ENCODE results near the gene BCAS3.

DNA sequence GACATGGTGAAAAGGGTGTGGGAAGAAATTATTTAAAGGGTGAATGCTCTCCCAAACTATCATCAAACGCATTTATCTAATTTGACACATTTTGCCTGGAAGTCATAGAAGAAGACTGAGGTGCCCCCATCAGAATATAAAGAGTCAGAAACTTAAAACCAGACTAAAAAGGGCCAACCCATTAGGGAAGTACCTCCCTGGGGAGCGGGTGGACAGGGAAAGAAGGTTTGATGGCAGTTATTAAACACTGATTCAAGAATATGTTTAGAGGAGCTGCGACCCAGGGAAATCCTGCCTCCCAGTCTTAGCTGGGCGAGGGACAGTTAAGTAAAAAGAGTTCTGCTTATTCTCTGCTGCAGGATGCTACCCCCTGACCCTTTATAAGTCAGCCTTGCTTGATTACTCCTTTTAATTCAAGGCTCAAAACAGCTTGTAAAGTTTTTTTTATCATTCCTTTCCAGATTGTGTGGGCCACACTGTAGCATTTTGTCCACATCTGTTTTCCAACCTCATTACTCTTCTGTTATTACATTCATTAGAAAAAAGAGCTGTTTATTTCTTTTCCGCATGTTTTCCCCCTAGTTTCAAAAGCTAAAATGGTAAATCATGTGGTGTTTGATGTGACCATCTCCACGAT is 583.5 kb downstream of the BCAS3 start:
- TF ChIP-seq, protein P1, sequence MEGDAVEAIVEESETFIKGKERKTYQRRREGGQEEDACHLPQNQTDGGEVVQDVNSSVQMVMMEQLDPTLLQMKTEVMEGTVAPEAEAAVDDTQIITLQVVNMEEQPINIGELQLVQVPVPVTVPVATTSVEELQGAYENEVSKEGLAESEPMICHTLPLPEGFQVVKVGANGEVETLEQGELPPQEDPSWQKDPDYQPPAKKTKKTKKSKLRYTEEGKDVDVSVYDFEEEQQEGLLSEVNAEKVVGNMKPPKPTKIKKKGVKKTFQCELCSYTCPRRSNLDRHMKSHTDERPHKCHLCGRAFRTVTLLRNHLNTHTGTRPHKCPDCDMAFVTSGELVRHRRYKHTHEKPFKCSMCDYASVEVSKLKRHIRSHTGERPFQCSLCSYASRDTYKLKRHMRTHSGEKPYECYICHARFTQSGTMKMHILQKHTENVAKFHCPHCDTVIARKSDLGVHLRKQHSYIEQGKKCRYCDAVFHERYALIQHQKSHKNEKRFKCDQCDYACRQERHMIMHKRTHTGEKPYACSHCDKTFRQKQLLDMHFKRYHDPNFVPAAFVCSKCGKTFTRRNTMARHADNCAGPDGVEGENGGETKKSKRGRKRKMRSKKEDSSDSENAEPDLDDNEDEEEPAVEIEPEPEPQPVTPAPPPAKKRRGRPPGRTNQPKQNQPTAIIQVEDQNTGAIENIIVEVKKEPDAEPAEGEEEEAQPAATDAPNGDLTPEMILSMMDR (IDR thresholded peaks at IDR 0.05; ENCODE audit: low read depth, low read length, missing input control): no peak
- TF ChIP-seq, protein P2, sequence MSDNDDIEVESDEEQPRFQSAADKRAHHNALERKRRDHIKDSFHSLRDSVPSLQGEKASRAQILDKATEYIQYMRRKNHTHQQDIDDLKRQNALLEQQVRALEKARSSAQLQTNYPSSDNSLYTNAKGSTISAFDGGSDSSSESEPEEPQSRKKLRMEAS (IDR thresholded peaks at IDR 0.05): no peak
- TF ChIP-seq RXRA (IDR thresholded peaks at IDR 0.05): no peak
- TF ChIP-seq RAD21 (IDR thresholded peaks at IDR 0.05): no peak
- no peak for TF ChIP-seq TAF1 (conservative IDR thresholded peaks at IDR 0.05)
- TF ChIP-seq SP1 (IDR thresholded peaks at IDR 0.05): no peak
- TF ChIP-seq YY1 (IDR thresholded peaks at IDR 0.05): no peak
- TF ChIP-seq, protein P3, sequence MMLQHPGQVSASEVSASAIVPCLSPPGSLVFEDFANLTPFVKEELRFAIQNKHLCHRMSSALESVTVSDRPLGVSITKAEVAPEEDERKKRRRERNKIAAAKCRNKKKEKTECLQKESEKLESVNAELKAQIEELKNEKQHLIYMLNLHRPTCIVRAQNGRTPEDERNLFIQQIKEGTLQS (IDR thresholded peaks at IDR 0.05): no peak
- TF ChIP-seq, protein P4, sequence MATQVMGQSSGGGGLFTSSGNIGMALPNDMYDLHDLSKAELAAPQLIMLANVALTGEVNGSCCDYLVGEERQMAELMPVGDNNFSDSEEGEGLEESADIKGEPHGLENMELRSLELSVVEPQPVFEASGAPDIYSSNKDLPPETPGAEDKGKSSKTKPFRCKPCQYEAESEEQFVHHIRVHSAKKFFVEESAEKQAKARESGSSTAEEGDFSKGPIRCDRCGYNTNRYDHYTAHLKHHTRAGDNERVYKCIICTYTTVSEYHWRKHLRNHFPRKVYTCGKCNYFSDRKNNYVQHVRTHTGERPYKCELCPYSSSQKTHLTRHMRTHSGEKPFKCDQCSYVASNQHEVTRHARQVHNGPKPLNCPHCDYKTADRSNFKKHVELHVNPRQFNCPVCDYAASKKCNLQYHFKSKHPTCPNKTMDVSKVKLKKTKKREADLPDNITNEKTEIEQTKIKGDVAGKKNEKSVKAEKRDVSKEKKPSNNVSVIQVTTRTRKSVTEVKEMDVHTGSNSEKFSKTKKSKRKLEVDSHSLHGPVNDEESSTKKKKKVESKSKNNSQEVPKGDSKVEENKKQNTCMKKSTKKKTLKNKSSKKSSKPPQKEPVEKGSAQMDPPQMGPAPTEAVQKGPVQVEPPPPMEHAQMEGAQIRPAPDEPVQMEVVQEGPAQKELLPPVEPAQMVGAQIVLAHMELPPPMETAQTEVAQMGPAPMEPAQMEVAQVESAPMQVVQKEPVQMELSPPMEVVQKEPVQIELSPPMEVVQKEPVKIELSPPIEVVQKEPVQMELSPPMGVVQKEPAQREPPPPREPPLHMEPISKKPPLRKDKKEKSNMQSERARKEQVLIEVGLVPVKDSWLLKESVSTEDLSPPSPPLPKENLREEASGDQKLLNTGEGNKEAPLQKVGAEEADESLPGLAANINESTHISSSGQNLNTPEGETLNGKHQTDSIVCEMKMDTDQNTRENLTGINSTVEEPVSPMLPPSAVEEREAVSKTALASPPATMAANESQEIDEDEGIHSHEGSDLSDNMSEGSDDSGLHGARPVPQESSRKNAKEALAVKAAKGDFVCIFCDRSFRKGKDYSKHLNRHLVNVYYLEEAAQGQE (IDR thresholded peaks at IDR 0.05): no peak
- TF ChIP-seq GABPA (IDR thresholded peaks at IDR 0.05 in 1 of 2, conservative IDR thresholded peaks at IDR 0.05 in 1 of 2): no peak
- no peak for TF ChIP-seq EGR1 (IDR thresholded peaks at IDR 0.05; ENCODE audit: low read depth in 2 of 2)
